PC-9 (cell line): ENCODE measurements around the gene SIGLECL1.

ENCODE experiments used
- CTCF ChIP-seq: fragments of 200-600 bp; sonication (generic); conservative IDR thresholded peaks from 2 replicates; pipeline ENCODE4 v1.6.1; 2017; ENCODE audit warnings: mixed run types, antibody characterized with exemption, mild to moderate bottlenecking, moderate library complexity
- EZH2 ChIP-seq: fragments of 200-600 bp; sonication (generic); IDR thresholded peaks from 2 replicates; pipeline ENCODE4 v1.8.0; 2017; ENCODE audit warnings: antibody characterized with exemption, low read depth

DNA sequence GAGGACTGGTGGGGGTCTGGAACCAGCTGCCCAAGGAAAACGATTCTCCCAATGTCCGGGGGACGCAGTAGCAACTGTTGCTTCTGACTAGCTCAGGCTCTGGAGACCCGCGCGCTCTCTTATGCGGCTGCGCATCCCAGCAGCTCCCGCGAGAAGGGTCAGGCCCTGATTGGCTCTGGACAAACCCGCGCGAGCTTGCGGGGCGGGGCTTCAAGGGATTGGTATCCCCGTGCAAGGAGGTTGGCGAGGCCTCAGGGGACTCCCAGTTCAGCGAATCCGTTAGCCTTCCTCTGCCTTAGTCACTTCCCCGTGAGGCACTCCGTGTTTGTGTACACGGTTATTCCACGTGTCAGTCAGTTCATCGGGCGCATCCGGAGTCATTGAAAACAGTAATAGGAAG lies 20.2 kb downstream of the SIGLECL1 start:
- TF ChIP-seq EZH2 (no peak), CTCF (no peak)
